Measurements from ENCODE around the gene AZGP1.
"Not testable (repeated sequence)": the region's sequence is repeated elsewhere in the genome, so short reads cannot be mapped to it uniquely, and the experiment has no call there.

The AZGP1 gene

GRCh38 chr7:99975782-99976521 is at the start of gene AZGP1:
Gene AZGP1, minus strand, starts transcription at chr7:99976031. Its CDS starts 11 bp downstream, at chr7:99976020.
- no peak for DNase-seq (ENCODE audit: low read depth in 1 of 2, low spot score in 1 of 2)

GRCh38 chr7:100024020-100024619 is 48.3 kb upstream of the AZGP1 start:
- no peak for DNase-seq (ENCODE audit: low read depth in 1 of 2, low spot score in 1 of 2)

DNA sequence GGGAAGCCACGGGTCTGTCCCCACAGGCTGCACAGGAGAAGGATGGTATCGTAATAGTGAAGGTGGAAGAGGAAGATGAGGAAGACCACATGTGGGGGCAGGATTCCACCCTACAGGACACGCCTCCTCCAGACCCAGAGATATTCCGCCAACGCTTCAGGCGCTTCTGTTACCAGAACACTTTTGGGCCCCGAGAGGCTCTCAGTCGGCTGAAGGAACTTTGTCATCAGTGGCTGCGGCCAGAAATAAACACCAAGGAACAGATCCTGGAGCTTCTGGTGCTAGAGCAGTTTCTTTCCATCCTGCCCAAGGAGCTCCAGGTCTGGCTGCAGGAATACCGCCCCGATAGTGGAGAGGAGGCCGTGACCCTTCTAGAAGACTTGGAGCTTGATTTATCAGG is 47.7 kb upstream of the AZGP1 start:
- DNase-seq (ENCODE audit: low read depth in 1 of 2, low spot score in 1 of 2): no peak

- no peak for DNase-seq (ENCODE audit: low read depth in 1 of 2, low spot score in 1 of 2)
Measured at GRCh38 chr7:100022621-100023020, 46.8 kb upstream of the AZGP1 start.

DNA sequence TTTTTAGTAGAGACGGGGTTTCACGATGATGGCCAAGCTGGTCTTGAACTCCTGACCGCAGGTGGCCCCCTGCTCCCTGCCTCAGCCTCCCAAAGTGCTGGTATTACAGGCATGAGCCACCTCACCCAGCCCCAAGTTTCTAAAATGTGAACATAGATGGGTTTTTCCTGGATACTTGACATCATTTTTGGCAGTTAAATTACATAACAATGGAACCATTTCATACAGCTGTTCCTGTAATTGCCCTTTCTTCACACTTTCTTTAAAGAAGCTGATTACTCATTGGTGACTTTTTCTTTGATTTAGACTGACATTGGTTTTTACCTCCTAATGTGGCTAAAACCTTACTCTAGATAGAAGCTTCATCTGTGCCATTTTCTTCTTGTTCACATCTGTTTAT is 45.5 kb upstream of the AZGP1 start:
- DNase-seq (ENCODE audit: low read depth in 1 of 2, low spot score in 1 of 2): no peak

DNA sequence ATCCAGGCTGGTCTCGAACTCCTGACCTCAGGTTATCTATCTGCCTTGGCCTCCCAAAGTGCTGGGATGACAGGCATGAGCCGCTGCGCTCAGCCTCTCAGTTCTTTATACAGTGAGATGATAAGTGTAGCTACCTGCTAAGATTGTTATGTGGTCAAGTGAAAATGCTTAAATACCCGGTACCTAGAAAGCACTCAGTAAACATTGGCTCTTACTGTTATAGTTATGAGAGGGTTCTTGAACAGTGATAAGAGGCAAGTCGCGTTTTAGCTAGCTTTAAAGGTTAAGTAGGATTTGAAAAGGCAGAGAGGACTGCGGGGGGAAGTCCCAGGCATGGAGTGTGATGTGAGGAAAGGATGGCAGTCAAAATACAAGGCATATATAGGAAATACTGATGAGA is 44.1 kb upstream of the AZGP1 start:
- DNase-seq (ENCODE audit: low read depth in 1 of 2, low spot score in 1 of 2): no peak

DNA sequence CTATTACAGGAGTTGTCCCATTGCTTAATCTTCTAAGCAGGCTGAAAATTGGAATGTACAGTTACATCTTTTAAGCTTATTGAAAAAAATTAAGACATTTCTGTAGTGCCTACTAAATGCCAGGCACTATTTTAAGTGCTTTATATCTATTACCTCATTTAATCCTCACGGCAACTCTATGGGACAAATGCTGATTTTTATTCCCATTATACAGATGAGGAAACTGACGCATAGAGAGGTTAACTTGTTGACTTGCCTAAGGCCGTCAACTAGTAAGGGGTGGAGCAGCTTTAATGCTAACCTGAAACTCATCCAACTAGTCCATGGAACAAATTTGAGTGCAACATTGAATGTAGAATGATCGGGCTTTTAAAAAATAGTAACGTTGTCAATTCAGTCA is 42.0 kb upstream of the AZGP1 start:
- DNase-seq (ENCODE audit: low read depth in 1 of 2, low spot score in 1 of 2): no peak

GRCh38 chr7:100017300-100017699 is 41.5 kb upstream of the AZGP1 start:
- no peak for DNase-seq (ENCODE audit: low read depth in 1 of 2, low spot score in 1 of 2)

GRCh38 chr7:100016215-100016901 is 40.5 kb upstream of the AZGP1 start:
- DNase-seq (ENCODE audit: low read depth in 1 of 2, low spot score in 1 of 2): no peak

- DNase-seq (ENCODE audit: low read depth in 1 of 2, low spot score in 1 of 2): peak; percentile 68 to 75
Measured at GRCh38 chr7:100015232-100016214, 39.7 kb upstream of the AZGP1 start, which contains the start of gene ZKSCAN1. Gene ZKSCAN1, plus strand, starts transcription at chr7:100015596. Its CDS starts 7,911 bp downstream, at chr7:100023507.

- DNase-seq (ENCODE audit: low read depth in 1 of 2, low spot score in 1 of 2): no peak
Measured at GRCh38 chr7:100013328-100013676, 37.5 kb upstream of the AZGP1 start.

- DNase-seq (ENCODE audit: low read depth in 1 of 2, low spot score in 1 of 2): not testable (repeated sequence)
Measured at GRCh38 chr7:100012385-100013327, 36.8 kb upstream of the AZGP1 start.

- no peak for DNase-seq (ENCODE audit: low read depth in 1 of 2, low spot score in 1 of 2)
Measured at GRCh38 chr7:100011516-100011915, 35.7 kb upstream of the AZGP1 start.

DNA sequence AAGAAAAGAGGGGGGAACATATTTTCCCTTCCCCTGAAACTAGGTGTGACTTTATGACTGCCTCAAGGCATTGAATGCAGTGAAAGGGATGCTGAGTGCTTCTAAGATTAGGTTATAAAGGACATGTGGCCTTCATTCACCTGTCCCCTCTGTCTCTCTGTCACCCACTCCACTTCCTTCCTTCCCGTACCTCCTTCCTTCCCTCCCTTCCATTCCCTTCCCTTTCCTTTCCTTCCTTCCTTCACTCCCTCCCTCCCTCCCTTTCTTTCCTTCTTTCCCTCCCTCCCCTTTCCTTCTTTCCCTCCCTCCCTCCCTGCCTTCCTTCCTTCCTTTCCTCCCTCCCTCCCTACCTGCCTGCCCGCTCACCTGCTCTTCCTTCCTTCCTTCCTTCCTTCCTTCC is 35.1 kb upstream of the AZGP1 start:
- no peak for DNase-seq (ENCODE audit: low read depth in 1 of 2, low spot score in 1 of 2)

DNA sequence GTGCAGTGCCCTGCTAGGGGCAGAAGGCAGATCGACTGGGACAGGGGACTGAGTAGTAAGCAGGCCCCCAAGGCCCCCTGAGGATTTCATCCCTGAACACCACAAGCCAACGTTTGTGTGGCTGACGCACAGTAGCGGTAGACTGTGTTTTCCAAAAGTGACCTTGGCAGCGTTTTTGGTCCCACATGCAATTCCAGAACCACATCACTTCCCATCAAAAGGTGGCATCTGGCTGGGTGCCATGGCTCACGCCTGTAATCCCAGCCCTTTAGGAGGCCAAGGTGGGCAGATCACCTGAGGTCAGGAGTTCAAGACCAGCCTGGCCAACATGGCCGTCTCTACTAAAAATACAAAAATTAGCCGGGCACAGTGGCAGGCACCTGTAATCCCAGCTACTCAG is 34.1 kb upstream of the AZGP1 start:
- not testable (repeated sequence) for DNase-seq (ENCODE audit: low read depth in 1 of 2, low spot score in 1 of 2)

GRCh38 chr7:100008525-100008924 is 32.7 kb upstream of the AZGP1 start:
- no peak for DNase-seq (ENCODE audit: low read depth in 1 of 2, low spot score in 1 of 2)

- DNase-seq (ENCODE audit: low read depth in 1 of 2, low spot score in 1 of 2): no peak
Measured at GRCh38 chr7:100007887-100008286, 32.1 kb upstream of the AZGP1 start.

GRCh38 chr7:100003711-100004661 is 28.2 kb upstream of the AZGP1 start:
- DNase-seq (ENCODE audit: low read depth in 1 of 2, low spot score in 1 of 2): no peak

GRCh38 chr7:100000239-100000638 is 24.4 kb upstream of the AZGP1 start:
- no peak for DNase-seq (ENCODE audit: low read depth in 1 of 2, low spot score in 1 of 2)
